ENCODE measurements around the gene TMEFF1. TPM values are rescaled to one million over a fixed set of nuclear protein-coding genes. Genes with fewer than 3 reads are reported as not detected.

TMEFF1 gene
- total and polyA plus RNA-seq, 10 of the 15 experiments (the other 5 are each of a cell fraction or from before 2014, with no cell fraction given) = 0.03 to 0.55 (median 0.11) TPM; not detected in 3

GRCh38 chr9:100581081-100581480 lies 108.1 kb downstream of the TMEFF1 start (continued):
- TF ChIP-seq PRDM15 (CRISPR knock-in tag; IDR thresholded peaks at IDR 0.05) (no peak), ZNF687 (IDR thresholded peaks at IDR 0.05) (no peak), BCL11A (IDR thresholded peaks at IDR 0.05; ENCODE audit: low read depth, low read length) (no peak), POLR2A (IDR thresholded peaks at IDR 0.05; ENCODE audit: low read depth, low read length) (no peak), FOS (IDR thresholded peaks at IDR 0.05; ENCODE audit: borderline replicate concordance, extremely low read depth, insufficient read length) (no peak), HCFC1 (IDR thresholded peaks at IDR 0.05; ENCODE audit: low read length) (no peak), SUZ12 (IDR thresholded peaks at IDR 0.05; ENCODE audit: unreplicated experiment) (no peak), USF2 (IDR thresholded peaks at IDR 0.05; ENCODE audit: borderline replicate concordance, low read depth, low read length) (no peak), ELK1 (IDR thresholded peaks at IDR 0.05; ENCODE audit: low read depth, low read length) (no peak)

Data from GM12878 (cell line).